ENCODE results near the gene KSR2.

Gene KSR2

DNA sequence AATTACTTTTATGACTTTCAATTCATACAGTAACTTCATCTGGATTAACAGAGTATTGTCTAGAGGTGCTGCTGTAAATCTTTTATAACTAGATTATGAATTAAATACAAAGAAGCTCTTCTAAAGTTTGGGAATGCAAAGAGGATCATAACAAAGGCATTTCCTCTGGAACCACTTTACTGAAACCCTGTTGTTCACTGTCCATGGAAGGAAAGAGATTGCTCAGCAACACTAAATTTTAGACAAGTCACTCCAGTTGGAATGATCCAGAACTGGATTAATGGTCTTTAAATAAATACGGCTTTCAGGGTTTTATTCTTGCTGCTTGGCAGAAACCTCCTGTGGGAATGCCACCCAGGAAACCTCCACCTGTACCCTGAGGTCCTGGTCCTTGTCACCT, 250.6 kb downstream of the KSR2 start:
- H3K4me1 ChIP-seq: no peaks in the 10 kb centered on the region
- no peaks in the 10 kb centered on the region for H3K36me3 ChIP-seq (ENCODE audit: control insufficient read depth, insufficient read depth, low read length)
- no peak overlapping the region for H3K4me3 ChIP-seq (ENCODE audit: low read depth, low read length)
- no peaks in the 10 kb centered on the region for H3K27me3 ChIP-seq (ENCODE audit: control insufficient read depth, insufficient read depth, low read length)
- no peak overlapping the region for H3K9ac ChIP-seq
- H3K9me3 ChIP-seq (ENCODE audit: control insufficient read depth, low read length): no peaks in the 10 kb centered on the region
- no peak overlapping the region for H3K27ac ChIP-seq
- TF ChIP-seq, protein P1, sequence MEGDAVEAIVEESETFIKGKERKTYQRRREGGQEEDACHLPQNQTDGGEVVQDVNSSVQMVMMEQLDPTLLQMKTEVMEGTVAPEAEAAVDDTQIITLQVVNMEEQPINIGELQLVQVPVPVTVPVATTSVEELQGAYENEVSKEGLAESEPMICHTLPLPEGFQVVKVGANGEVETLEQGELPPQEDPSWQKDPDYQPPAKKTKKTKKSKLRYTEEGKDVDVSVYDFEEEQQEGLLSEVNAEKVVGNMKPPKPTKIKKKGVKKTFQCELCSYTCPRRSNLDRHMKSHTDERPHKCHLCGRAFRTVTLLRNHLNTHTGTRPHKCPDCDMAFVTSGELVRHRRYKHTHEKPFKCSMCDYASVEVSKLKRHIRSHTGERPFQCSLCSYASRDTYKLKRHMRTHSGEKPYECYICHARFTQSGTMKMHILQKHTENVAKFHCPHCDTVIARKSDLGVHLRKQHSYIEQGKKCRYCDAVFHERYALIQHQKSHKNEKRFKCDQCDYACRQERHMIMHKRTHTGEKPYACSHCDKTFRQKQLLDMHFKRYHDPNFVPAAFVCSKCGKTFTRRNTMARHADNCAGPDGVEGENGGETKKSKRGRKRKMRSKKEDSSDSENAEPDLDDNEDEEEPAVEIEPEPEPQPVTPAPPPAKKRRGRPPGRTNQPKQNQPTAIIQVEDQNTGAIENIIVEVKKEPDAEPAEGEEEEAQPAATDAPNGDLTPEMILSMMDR (IDR thresholded peaks at IDR 0.05): no peak
- H3K4me2 ChIP-seq (ENCODE audit: low read length): no peak overlapping the region
- H3K79me2 ChIP-seq: no peaks in the 10 kb centered on the region
- no peak overlapping the region for H2AFZ ChIP-seq

DNA sequence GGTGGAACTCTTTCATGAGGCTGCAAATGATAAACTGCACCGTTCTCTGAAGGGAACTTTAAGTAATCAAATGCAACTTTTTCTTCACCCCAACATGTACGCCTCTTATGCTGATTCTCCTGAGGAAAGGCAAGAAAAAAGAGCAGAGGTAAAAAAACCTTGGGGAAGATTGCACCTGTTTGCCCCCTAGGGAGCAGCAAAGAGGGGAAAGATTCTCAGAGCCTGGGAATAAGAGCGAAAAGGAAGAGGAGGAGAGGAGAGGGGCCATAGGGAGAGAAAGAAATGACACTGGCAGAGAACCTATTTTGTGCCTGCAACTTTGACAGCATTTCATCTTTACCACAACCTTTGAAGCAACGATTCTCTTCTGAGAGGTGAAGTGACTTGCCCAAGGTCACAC, 254.6 kb downstream of the KSR2 start:
- H3K4me3 ChIP-seq (ENCODE audit: low read depth, low read length): no peak overlapping the region
- no peak overlapping the region for H2AFZ ChIP-seq
- H3K4me2 ChIP-seq (ENCODE audit: low read length): no peak overlapping the region
- H3K9ac ChIP-seq: no peak overlapping the region
- H3K4me1 ChIP-seq: no peaks in the 10 kb centered on the region
- H3K9me3 ChIP-seq (ENCODE audit: control insufficient read depth, low read length): no peaks in the 10 kb centered on the region
- TF ChIP-seq, protein P1 (IDR thresholded peaks at IDR 0.05): no peak
- no peak overlapping the region for H3K27ac ChIP-seq
- H3K27me3 ChIP-seq (ENCODE audit: control insufficient read depth, insufficient read depth, low read length): no peaks in the 10 kb centered on the region
- H3K79me2 ChIP-seq: no peaks in the 10 kb centered on the region
- H3K36me3 ChIP-seq (ENCODE audit: control insufficient read depth, insufficient read depth, low read length): no peaks in the 10 kb centered on the region

DNA sequence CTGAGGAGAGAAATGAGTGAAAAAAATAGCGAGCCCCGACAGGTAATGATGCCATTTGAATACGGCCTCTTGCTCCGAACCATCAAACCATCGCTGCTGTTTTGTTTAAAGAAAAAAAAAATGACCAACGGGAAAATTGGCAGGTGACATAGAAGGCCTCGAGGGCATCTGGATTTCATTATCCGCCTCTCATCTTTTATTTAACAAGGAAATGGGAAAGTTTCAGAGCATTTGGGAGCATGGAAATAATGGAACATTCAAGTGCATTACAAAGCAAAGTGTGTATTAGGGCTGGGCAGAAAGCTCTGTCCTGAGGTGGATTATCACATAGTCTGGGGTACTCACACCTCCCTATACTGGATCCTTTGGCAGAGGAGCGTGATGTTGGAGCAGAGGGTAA, 258.7 kb downstream of the KSR2 start:
- no peak overlapping the region for H3K27ac ChIP-seq
- H3K4me2 ChIP-seq (ENCODE audit: low read length): no peak overlapping the region
- H3K36me3 ChIP-seq (ENCODE audit: control insufficient read depth, insufficient read depth, low read length): no peaks in the 10 kb centered on the region
- H3K4me3 ChIP-seq (ENCODE audit: low read depth, low read length): no peak overlapping the region
- TF ChIP-seq, protein P1 (IDR thresholded peaks at IDR 0.05): no peak
- no peak overlapping the region for H3K9ac ChIP-seq
- no peaks in the 10 kb centered on the region for H3K27me3 ChIP-seq (ENCODE audit: control insufficient read depth, insufficient read depth, low read length)
- H2AFZ ChIP-seq: no peak overlapping the region
- no peaks in the 10 kb centered on the region for H3K79me2 ChIP-seq
- no peaks in the 10 kb centered on the region for H3K9me3 ChIP-seq (ENCODE audit: control insufficient read depth, low read length)
- H3K4me1 ChIP-seq: no peaks in the 10 kb centered on the region

DNA sequence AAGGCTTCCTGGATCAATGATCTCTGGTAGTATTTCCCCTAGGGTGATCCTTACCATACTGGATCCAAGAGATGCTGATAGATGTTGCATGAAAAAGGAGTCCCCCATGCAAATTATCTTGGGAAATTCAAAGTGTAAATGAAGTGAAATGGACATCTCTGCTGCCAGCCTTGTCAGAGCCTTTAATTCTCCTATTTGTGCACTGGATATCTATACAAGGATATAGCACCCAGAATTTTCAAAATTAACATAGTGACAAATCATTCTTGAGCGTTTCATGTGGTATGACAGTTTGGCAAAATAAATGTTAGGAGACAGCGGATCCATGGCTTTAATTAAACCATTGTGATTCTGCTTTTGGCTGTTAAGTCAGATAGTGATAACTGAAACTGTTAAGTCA, 260.9 kb downstream of the KSR2 start:
- no peak overlapping the region for H2AFZ ChIP-seq
- no peak overlapping the region for H3K4me3 ChIP-seq (ENCODE audit: low read depth, low read length)
- no peaks in the 10 kb centered on the region for H3K27me3 ChIP-seq (ENCODE audit: control insufficient read depth, insufficient read depth, low read length)
- no peak overlapping the region for H3K4me2 ChIP-seq (ENCODE audit: low read length)
- H3K9ac ChIP-seq: no peak overlapping the region
- H3K79me2 ChIP-seq: no peaks in the 10 kb centered on the region
- TF ChIP-seq, protein P1 (IDR thresholded peaks at IDR 0.05): no peak
- H3K4me1 ChIP-seq: no peaks in the 10 kb centered on the region
- H3K27ac ChIP-seq: no peak overlapping the region
- no peaks in the 10 kb centered on the region for H3K36me3 ChIP-seq (ENCODE audit: control insufficient read depth, insufficient read depth, low read length)
- H3K9me3 ChIP-seq (ENCODE audit: control insufficient read depth, low read length): no peaks in the 10 kb centered on the region

DNA sequence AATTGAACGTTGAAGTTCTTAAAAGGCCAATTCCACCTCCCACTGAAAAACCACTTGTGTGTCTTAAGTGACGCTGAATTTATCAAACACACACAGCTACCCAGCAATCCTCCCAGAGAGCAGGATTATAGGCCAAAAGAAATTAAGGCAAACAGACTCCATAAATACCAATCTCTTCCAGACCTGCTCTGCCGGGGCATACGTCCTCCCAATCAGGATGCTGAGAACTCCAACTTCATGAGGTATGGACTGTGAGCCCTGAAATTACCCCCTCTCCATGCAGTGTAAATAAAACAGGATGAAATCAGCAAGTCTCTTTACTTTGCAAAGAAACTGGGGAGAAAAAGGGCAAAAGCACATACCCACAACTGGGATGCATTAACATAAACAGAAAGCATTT, 265.2 kb downstream of the KSR2 start:
- no peak overlapping the region for H3K4me2 ChIP-seq (ENCODE audit: low read length)
- TF ChIP-seq, protein P1 (IDR thresholded peaks at IDR 0.05): no peak
- no peaks in the 10 kb centered on the region for H3K4me1 ChIP-seq
- H2AFZ ChIP-seq: no peak overlapping the region
- H3K36me3 ChIP-seq (ENCODE audit: control insufficient read depth, insufficient read depth, low read length): no peaks in the 10 kb centered on the region
- H3K79me2 ChIP-seq: no peaks in the 10 kb centered on the region
- H3K9ac ChIP-seq: no peak overlapping the region
- no peak overlapping the region for H3K4me3 ChIP-seq (ENCODE audit: low read depth, low read length)
- no peaks in the 10 kb centered on the region for H3K27me3 ChIP-seq (ENCODE audit: control insufficient read depth, insufficient read depth, low read length)
- no peaks in the 10 kb centered on the region for H3K9me3 ChIP-seq (ENCODE audit: control insufficient read depth, low read length)
- H3K27ac ChIP-seq: no peak overlapping the region

Data from parathyroid adenoma (tissue), 2 donors.